HTERT RPE-1 (cell line): ENCODE results near the gene TENT4A.
"Not testable (repeated sequence)": the region's sequence is repeated elsewhere in the genome, so short reads cannot be mapped to it uniquely, and the experiment has no call there.

ENCODE experiments used
- in situ Hi-C: fragments of 300-500 bp; cut with MboI; formaldehyde crosslinking; loops from 4 replicates; pipeline ENCODE4 v1.14.3; 2020; ENCODE audit warnings: low sequenced_read_pairs

TENT4A gene

DNA sequence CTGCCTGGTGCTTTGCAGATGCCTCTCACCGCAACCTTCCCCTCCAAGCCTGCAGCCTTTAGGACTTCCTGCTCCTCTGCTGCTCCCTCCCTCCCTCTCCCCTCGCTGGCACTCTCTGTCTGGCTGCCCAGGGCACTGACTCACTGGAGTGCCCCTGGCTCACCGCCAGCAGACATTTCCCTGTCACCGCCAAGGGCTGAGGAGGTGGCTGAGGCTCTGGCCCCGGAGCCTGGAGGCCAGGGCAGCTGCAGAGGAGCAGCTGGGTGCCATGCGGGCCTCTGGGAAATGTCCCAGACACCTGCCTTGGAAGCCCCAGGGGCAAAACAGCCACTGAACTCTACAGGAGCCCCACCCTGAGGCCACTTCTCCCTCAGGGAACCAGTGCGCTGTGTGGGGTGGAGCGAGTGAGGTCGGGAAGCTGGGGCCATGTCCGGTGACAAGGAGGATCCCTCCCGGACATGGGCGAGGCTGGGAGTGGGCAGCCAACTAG is 53.4 kb downstream of the TENT4A start:
- in situ Hi-C loops, result no loop called here

DNA sequence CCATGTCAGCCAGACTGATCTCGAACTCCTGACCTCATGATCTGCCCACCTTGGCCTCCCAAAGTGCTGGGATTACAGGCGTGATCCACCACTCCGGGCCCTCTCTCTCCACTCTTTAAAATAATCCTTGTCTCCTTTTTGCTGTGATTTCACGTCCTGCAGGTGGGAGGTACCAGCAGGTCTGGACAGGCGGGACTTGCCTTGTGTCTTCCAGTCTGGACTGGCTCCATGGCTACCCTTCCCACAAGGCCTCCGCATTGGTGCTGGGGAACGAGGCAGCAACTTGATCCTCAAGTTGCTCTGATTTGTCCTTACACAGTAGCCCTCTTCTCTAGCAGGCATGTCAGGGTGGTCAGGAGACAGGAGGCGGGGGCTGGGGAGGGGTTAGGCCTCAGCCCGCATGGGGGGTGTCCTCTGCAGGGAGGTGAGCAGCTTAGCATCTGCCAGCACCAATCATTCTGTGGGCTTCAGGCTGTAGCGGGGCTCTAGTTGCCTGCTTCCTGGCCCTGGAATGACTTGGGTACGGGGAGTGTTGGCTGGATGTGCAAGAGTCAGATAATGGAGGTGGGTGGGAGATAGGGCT is 54.3 kb downstream of the TENT4A start:
- in situ Hi-C loops, result no loop called here

DNA sequence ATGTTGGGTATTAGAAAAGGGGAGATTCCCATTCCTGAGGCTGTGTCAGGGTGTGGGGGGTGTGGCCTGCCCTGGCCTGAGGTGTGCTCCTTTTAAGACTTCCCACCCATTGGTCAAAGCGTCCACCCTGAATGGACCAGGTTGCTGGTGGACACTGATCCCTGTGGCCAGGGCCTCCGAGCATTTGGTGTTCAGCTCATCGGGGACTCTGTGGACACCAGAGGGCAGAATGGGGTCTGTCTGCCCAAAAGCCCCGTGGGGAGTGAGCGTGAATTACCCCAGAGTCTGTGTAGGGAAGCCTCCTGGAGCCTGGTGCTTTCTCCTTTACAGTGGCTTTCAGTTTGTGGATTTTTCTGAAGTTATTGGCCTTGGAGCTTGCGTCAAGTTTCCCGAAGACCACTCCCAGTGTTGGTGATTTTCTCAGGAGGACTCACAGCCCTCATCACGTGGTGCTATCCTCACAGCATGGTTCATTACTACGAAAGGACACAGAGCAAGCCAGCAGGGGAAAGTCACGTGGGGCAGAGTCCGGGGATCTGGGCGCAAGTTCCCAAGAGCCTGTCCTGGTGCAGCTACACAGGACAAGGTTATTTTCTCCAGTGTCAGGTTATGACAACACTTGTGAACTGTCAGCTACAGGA is 55.5 kb downstream of the TENT4A start:
- in situ Hi-C loops, result no loop called here

DNA sequence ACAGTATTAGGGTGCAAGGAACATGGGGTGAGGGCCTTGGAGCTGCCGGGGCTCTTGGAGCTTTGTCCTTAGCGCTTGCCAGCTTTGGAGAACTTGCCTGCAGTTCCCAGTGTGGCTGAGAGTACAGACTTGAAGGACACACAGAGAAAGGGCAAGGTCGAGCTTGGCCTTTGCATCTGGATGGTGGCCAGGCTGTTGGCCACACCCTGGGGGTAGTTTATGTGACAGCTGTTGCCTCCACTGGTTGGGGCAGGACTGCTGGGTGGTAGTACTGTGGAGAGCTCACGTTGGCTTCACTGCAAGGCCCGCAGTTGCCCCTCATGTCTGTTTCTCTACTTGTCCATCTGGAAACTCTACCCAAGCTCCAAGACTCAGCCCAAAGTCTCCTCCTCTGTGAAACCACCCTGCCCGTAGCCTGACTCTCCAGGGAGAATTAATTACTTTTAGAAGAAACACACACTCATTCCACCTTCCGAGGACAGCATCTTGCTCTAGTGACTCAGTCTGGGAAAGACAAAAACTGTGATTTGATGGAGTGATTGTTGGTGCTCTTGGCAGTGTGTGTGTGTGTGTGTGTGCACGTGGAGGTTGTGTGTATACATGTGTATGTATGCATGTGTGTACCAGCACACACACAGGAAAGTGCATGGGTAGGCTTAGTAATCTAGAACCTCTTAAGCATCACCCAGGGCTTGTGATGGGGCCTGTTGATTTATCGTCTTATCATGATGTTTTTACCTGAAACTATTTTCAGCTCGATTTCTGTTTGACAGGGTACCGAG is 57.8 kb downstream of the TENT4A start:
- in situ Hi-C loops, result no loop called here

DNA sequence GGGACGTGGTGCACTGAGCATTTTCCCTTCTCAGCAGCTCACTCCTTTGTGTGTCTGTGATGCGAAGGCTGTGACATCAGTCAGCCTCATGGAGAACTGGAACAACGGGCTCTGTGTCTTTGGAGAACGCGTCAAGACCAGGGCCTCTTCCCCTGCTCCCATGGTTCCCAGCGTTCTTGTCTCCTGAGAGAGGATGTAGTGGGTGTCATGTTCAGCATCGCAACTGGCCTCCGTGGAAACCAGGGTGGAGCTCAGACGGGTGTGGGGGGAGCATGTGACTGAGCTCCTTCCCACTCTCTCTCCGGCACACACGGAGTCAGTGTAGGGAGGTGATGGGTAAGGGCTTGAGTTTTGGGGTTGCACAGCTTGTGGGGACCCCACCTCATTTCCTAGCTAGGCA is 59.7 kb downstream of the TENT4A start:
- in situ Hi-C loops, result no loop called here

DNA sequence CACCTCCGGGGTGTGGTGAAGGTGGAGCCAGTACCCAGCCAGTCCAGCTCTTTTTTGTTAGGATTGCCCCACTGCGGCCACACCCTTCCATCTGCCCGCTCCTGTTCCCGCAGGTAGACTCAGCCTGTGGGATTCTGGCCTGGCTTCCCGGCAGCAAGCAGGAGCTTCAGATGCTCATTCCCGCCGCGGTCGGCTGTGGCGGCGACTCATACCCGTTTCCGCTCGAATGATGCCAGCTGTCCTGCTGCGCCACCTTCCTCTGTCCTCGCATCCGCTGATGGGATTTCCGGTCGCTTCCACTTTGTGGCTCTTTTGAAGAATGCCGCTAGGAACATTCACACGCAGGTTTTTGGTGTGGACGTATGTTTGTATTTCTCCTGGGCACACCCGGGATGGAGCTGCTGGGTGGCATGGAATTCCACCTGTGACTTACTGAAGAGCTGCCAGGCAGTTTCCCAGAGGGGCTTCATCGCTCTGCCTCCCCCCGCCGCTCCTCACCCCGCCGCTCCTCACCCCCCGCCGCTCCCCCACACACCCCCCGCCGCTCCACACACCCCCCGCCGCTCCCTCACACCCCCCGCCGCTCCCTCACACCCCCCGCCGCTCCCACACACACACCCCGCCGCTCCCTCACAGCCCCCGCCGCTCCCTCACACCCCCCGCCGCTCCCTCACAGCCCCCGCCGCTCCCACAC is 60.3 kb downstream of the TENT4A start:
- in situ Hi-C loops, result no loop called here

DNA sequence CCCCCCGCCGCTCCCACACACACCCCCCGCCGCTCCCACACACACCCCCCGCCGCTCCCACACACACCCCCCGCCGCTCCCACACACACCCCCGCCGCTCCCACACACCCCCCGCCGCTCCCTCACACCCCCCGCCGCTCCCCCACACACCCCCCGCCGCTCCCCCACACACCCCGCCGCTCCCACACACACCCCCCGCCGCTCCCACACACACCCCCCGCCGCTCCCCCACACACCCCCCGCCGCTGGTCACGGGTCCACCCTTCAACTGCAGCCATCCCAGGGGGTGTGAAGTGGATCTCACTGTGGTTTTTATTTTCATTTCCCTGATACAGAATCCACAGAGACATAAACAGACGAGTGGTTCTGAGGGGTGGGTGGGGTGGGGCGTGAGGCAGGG is 61.0 kb downstream of the TENT4A start:
- in situ Hi-C loops, result not testable (repeated sequence)

DNA sequence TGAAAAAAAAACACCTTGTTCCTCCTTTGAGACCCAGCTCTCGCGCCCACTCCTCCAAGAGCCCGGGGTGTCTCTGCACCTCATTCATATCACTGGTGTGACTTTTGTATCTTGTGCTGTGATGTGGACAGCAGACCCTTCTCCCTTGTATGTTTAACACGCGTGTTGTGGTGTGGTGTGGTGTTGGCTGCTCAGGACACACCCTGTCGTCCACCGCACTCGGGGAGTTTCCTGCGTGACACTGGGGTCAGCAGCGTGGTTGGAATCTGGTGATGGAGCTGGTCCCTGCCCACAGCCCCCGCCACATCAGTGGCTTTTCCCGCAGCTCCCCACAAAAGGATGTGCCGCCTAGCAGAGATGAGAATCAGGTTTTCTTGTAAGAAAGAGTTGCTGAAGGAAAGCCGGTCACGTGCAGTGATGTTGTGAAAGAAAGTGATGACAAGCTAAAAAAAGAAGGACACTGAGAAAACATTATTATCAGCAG is 61.5 kb downstream of the TENT4A start:
- in situ Hi-C loops, result no loop called here

DNA sequence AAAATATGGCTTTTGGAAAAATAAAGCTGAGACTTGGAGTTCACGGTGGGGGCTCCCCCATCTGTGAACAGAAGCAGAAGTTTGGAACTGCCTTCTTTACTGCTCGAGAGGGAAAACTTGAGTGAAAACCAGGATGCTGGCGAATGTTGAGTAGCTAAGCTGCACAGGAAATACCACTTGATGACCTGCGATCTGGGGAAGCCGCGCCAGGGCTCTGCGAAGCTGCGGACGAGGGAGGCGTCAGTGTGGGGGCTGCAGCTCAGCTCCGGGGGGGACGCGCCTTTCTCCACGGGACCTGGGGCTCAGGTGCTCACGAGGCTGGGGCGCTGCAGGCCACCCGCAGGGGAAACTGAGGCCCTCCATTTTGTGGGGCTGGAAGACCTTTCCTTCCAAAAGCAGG is 62.3 kb downstream of the TENT4A start:
- in situ Hi-C loops, result no loop called here

DNA sequence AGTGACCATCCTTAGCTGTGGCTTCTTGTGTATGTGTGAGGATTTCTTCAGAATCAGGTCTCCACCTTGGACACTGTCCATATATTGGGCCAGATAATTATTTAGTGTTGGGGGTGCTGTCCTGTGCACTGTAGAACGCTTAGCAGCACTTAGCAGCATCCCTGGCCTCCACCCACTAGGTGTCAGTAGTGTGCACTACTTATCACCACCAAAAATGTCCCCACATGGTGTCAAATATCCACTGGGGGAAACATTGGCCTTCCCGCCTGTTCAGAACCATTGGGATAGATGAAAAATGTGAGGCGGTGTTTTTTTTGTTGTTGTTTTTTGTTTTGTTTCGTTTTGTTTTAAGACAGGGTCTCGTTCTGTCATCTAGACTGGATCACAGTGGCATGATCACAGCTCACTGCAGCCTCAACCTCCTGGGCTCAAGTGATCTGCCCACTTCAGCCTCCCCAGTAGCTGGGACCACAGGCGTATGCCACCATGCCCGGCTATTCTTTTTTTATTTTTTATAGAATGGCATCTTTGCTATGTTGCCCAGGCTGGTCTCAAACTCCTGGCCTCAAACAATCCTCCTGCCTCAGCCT is 67.7 kb downstream of the TENT4A start:
- in situ Hi-C loops, result no loop called here

DNA sequence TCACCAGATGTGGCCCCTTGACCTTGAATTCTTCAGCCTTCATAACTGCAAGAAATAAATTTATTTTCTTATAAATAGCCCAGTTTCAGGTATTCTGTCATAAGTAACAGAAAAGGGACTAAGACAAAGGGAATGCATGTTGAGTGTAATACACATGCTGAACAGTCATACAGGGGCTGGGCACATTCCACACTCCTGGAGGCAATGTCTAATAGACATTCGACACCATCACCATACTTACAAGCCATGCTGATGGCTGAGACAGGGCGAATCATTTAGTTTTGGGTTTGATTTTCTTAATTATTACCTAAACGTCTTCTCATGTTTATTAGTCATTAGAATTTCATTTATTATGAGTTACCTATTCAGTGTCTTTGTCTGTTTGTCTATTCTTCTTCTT is 68.5 kb downstream of the TENT4A start:
- in situ Hi-C loops, result no loop called here

DNA sequence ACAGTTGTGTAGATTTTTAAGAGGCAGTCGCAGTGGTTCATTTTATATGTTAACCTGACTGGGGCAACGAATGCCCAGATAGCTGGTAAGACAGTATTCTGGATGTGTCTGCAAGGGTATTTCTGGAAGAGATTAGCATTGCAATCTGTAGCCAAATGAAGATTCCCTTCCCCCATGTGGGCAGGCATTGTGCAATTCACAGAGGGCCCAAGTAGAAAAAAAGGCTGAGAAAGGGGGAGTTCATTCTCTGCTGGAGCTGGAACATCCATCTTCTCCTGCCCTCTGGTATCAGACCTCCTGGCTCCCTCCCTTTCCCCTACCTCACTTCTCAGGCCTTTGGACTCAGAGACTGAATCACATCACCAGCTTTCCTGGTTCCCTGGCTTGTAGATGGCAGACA is 70.6 kb downstream of the TENT4A start:
- in situ Hi-C loops, result no loop called here

DNA sequence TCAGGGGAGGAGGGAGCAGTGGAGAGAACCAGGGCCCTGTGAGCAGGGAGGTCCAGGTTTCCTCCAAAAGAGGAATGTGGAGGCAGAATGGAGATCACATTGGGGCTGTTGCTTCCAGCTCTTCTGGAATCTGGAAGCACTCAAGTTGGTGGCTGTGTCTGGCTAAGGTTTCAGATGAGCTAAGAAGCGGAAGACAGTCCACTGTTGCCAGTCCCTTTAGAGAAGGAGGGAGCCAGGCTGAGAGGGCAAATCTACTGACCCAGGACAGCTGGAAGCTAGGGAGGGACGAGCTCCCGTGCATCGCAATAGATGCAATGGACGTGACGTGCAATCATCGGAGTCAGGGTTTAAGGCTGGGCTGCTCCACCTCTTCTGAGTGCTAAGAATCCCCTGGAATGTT is 71.2 kb downstream of the TENT4A start:
- in situ Hi-C loops, result no loop called here

DNA sequence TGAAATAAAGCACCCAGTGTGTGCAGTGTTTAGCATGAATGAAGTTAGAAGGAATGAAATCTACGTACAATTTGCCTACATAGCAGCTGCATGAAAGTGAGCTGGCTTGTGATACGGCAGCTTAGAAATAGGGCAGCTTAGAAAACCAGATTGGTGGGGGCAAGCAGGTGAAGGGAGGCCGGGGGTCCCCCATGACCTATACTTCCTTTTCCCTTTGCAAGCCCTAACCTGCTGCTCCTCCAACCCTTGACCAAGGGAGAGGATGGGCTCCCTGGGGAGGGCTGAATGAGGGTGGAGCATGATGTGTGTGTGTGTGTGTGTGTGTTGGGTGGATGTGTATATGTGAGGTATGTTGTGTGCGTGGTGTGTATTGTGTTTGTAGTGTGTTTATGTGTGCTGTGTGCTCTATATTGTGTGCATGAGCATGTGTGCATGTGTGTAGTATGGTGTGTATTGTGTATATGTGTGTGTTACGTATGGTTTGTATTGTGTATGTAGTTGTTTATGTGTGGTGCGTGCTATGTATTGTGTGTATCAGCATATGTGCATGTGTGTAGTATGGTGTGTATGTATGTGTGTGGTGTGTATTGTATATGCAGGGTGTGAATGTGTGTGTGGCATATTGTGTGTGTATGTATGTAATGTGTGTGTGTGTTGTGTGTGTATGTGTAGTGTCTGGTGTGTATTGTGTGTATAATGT is 72.1 kb downstream of the TENT4A start:
- in situ Hi-C loops, result no loop called here

DNA sequence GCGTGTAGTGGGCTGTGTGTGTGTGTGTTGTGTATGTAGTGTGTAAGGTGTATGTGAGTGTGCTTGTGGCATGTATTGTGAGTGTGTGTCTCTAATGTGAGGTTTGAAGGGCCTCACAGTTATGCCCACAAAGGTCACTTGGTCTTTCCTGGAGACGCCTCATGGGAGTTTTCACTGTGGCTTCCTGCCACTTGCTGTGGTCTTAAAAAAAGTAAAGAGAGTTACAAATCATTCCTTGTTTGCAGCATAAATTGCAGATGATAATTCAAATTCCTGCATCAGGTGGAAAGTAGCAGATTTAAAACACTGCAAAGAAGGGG is 72.6 kb downstream of the TENT4A start:
- in situ Hi-C loops, result no loop called here

DNA sequence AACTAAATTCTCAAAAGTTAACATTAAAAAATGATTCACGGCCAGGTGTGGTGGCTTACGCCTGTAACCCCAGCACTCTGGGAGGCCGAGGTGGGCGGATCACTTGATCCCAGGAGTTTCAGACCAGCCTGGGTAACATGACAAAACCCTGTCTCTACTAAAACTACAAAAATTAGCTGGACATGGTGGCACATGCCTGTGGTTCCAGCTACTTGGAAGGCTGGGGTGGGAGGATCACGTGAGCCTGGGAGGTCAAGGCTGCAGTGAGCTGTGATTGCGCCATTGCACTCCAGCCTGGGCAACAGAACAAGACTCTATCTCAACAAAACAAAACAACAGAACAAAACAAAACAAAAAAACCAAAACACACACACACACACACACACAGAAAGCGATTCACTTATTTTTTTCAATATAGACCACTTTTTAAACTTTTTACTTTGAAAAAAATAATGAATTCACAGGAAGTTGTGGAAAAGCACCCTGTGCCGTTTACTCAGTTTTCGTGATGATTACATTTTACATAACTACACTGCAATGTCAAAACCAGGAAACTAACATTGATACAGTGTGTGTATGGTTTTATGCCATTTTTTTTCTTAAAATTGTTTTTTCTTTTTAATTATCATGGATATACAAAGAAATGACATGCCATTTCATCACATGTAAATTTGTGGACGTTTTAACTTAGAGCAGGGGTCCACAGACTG is 73.7 kb downstream of the TENT4A start:
- in situ Hi-C loops, result no loop called here

DNA sequence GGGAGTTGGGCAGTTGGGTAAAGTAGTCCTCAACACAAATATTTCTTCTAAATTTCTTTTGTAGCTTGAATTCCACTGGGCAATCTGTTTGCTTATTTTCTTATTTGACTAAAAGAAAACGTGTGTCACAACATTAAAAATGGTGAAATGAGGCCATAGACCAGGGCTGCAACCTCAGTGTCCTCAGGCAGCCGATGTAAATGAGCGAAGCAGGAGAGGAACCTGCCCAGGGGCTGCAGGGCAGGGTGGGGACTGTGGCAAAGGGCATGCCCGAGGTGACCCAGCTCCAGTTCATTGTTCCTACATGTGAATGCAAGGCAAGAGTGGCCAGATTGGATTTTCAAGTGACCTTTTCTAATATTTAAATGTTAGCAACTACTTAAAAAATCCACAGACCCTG is 74.7 kb downstream of the TENT4A start:
- in situ Hi-C loops, result no loop called here

DNA sequence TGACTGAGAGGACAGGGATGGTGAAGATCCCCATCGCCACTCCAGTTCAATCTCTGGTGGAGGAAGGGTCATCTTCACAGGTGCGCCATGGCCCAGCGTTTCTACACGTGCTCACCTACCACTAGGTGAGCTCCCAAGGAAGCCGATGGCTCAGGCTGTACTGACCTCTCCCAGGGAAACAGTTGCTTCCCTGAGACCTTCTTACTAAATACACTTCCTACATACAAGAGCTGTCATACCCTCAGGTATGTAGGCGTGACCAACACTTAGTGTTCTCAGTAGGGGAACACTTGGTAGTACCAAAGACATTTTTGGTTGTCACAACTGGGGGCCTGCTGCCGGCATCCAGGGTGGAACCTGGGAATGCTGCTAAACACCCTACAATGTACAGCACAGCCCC is 75.2 kb downstream of the TENT4A start:
- in situ Hi-C loops, result no loop called here

DNA sequence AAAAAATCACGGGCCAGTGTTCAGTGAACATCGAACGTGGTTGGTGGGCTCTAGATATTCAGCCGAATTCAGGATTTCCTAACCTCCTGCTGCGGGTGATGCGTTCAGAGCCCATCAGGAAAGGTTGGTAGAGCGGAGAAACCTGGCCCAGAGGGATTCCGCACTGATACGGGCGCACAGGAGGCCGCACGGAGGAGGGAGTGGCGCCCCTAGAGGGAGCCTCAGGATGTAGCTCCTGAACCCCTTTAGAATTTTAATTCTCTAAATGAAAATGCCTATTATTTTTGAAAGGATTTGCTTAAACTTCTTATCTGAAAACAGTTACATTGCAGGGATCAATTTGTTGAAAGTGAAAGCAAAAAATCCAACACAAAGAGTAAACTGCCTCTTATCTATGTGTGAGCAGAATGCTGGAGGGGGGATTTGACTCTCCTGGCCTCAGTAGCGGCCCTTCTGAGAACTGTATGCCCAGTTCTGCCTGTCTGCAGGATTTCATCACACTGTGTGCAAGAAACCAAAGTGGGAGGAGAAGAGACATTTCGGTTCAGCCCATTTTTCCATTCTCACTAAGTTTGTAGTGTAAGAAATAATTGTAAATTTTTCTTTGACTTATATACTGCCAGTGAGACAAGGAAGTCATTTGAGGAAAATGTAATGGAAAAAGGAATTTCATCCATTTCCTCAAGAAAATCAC is 75.9 kb downstream of the TENT4A start:
- in situ Hi-C loops, result no loop called here
